GM15510 (cell line): Measurements from ENCODE around the gene ABLIM1.

Source experiments
- POLR2A ChIP-seq: IDR thresholded peaks from 3 replicates; pipeline ENCODE4 v1.6.1; 2011; ENCODE audit warnings: borderline replicate concordance; ENCODE audit not compliant: insufficient read length; ENCODE audit errors: extremely low read depth

Gene ABLIM1

DNA sequence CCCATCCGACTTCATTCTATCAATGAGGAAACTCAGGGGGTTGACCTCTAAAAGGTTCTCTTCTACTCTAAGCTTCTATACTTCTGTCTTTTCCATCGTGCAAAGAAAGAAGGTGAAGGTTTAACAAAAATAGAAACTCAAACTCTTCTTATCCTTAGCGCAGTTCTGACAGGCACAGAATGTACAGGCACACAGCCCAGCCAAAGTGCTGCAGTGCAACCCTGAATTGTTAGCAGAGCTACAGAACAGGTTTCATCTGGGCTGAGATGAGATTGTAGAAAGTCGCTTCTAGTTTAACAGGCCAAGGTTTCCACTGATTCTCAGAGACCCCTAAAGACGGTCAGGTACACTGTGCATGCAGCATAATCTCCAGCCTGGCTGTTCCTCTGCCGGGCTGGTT is 174.5 kb downstream of the ABLIM1 start:
- TF ChIP-seq POLR2A, result no peak

DNA sequence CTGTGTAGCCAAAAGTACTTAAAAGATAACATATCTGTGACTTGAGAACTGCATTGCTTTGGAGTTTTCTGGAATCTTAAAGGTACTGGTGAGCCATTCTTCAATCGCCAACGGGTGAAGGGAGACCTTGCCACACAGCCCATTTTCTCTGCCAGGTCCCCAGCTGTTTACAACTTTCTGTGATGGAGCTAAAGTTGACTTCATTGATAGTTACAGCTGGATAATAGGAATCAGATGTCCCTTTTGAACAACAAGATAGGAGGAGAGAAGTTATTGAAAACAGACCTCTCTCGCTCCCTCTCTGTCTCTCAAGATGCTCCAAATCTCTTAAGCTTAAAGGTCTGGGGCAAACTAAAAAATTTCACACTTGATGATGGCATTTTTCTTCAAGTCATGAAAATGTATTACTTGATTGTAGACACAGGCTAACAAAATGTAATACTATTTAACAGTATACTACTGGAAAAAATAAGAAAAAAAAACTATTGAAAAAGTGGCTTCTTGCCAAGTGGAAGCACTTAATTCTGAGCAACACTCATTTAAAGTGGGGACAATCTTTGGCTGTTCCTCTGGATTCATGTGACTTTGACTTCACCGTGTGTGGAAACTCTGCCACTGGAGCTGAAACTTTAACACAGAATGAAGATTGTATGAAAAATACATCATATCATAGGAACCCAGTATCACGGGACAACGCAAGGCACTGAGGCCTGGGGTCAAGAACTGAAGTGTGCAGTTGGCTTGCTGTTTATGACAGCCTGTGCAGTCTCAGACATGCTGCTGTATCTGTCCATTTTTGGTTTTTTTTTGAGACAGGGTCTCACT is 175.4 kb downstream of the ABLIM1 start:
- TF ChIP-seq POLR2A, result no peak

DNA sequence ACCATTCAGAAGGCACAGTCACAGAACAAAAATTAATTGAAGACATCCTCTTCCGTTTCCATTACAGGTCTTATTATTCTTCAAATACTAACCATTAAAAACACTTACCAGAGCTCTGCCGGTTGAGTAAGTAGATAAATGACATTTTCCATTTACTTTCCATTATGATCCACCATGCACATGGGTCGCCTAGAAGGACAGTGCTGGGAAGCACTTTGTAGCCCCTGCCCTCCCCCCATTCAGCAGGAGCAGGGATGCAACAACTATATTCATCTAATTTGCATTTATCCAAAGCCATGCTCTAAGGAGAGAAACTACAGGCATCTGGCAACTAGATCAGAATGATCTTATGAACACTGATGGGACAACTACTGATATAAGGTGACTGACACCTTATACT is 177.0 kb downstream of the ABLIM1 start:
- no peak for TF ChIP-seq POLR2A

DNA sequence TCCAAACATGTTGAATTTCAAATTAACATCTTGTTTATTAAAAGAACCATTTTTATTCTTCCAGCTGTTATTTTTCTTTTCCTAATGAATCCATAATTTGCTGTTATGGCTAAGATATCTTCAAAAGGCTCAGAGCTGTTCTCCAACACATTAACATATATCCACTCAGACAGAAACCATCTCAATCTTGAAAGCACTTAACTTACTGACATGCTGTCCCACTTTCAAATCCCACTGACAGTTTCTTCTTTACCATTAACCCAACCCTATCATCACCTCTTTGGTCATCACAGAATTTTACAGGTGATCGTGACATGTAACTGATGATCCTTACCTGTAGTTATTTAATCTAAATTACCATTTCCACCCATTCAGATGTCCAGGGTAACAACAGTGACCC is 178.2 kb downstream of the ABLIM1 start:
- no peak for TF ChIP-seq POLR2A

DNA sequence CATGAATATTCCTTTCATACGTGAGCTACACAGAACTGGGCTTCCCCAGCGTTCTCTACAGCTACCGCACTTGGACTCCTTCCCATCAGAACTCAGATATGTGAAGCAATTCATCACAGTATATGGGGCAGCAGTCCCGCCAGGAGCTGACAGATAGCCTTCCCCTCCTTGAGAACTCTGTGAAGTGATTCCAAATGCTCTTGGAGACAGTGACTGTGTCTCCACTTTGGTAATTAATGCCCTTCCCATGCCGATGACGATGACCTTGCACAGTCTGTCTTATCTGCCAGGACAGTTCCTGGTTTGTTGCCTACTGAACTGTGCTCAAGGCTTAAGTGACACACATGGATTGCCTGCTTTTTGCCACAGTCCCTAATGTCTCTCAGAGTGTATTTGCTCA is 178.8 kb downstream of the ABLIM1 start:
- no peak for TF ChIP-seq POLR2A

DNA sequence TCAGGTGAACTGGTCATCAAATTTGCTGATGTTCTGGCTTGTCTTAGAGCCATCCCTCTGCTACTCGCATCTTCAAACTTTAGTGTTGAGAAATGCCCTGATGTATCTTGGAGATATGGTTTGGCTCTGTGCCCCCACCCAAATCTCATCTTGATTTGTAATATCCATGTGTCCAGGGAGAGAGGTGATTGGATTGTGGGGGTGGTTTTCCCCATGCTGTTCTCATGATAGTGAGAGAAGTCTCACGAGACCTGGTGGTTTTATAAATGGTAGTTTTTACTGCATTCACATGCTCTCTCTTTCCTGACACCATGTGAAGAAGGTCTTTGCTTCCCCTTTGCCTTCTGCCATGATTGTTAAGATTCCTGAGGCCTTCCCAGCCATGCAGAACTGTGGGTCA is 179.8 kb downstream of the ABLIM1 start:
- TF ChIP-seq POLR2A, result no peak

DNA sequence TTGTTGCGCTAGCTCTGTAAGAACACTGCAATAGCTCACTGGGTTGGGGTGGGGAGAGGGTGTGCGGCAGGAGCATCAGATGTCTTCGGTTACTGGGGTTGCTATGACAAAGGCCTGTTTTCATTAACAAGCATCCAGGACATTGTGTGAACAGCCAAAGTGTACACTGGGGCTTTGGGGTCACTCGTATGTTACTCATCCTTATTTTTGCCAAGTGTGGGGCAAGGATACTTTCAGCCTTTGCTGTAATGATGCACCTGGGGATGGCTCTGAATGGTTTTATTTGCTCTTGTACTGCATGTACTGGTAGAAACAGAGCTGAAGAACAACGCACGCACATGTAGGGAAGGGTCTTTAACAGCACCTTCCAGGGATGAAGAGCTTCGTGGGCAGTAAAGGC is 180.8 kb downstream of the ABLIM1 start:
- no peak for TF ChIP-seq POLR2A

DNA sequence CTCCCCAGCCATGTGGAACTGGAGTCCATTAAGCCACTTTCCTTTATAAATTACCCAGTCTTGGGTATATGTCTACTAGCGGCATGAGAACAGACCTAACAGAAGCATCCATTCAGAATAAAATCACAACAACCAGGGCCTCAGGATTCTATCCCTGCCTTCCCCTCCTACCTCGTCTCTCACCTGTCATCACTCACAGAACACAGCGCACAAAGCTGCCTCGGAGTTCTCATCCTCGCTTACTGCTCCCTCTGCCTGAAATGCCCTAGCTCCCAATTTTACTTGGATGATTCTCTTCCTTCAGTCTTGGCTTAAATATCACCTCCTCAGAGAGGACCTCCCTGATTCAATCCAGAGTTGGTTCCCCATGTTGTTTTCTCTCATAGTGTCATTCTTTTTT is 183.1 kb downstream of the ABLIM1 start:
- TF ChIP-seq POLR2A, result no peak

DNA sequence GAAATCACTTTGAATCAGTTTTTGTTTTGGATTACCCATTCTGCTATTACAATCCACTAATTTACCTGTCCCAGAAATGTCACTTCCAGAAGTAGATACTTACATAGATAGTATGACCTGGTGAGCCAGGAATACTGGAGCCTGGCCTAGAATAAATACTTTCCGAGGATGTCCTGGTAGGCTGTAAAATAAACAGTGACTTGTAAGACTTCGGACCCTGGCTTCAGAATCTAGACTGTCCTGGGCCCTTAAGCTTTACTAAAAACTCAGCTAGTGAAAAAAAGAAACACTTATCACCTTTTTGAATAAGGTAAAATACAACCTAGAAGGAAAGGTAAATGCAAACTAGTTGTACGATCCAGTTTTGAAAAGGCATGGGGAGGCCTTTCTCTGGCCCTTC is 184.3 kb downstream of the ABLIM1 start:
- no peak for TF ChIP-seq POLR2A

DNA sequence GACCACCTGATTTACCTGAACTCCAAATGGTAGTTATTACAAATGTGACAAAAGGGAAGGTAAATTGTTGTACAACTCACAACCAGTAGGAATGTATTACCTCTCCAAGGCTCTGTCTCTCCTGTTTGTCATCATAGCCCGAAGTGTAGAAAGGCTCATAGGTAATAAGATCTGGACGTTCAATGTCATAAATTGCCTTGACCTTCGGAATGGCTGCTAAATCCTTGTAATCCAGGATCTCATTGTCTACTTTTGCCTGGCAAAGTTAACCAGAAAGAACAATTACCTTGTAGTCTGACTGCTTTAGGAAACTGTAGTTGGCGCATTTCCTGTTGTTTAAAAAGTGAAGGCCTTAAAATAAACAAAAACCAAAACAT is 185.2 kb downstream of the ABLIM1 start:
- no peak for TF ChIP-seq POLR2A

DNA sequence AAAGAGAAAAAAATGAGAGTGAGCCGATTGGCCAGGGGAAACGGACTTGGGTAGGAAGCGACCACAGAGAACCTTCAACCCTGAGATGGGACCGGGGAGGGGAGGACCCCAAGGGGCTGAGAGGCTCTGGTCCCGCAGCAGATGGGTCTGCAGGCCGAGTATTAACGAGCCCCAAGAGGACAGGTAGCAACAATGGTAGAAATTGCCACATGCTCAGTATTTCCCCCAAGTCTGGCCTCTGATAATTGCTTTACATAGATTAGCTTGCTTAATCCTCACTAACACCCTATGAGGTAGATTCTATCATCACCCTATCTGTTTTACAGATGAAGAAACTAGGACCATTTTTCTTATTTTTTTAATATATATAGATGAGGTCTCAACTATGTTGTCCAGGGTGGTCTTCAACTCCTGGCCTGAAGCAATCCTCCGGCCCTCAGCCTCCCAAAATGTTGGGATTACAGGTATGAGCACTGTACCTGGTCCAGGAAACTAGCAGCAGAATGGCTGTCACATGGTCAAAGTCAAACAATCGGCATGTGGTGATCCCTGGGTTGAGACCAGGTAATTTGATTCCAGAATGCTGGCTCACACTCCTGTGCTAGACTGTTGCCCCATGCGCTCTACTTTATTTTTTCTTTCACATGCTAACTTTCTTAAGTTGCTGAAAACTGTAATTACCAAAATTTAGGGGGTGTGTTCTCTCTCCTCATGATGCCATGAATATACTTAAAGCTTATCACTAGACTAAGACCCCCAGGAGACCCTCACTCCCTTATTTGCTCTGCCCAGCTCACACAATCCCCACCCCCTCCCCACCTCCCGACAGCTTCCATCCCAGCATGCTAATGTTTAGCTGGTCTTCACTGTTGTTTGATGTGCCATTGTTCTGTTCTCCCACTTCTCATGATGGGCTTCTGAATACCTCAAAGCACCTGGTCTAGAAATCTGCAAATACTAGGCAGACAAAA is 185.9 kb downstream of the ABLIM1 start:
- no peak for TF ChIP-seq POLR2A

DNA sequence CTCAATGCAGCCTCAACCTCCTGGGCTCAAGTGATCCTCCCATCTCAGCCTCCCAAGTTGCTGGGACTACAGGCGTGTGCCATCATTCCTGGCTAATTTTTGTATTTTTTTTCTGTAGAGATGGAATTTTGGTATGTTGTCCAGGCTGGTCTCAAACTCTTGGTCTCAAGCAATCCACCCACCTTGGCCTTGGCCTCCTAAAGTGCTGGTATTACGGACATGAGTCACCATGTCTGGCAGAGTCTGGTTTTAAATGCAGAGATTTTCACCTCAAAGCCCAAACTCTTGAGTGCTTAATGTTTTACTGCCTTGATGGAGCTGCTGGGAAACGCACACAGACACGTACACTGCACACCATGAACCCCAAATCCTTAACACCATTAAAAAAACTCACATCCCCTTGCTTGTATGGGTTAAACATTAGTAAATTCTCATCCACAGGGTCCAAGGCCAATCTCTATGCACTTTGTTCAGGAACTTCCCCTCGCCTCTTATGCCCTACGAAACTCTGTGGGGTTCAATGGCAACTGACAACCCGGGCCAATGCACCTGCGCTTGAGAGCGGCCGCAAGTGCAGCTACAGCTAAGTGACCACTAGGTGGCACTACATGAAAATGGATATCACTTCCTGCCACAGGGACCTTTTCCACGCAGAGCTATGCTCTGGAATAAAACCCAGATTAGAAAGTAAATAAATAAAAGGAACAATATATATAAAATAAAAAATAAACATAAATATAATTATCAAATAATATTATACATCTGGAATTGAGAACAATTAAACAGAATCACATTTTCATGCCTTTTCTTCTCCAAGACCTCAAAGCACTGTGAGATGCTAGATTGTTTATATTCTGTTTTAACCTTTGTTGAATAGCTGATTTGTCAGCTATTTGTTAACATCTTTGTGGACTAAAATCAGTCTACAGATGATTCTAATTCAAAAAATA is 186.8 kb downstream of the ABLIM1 start:
- TF ChIP-seq POLR2A, result no peak

DNA sequence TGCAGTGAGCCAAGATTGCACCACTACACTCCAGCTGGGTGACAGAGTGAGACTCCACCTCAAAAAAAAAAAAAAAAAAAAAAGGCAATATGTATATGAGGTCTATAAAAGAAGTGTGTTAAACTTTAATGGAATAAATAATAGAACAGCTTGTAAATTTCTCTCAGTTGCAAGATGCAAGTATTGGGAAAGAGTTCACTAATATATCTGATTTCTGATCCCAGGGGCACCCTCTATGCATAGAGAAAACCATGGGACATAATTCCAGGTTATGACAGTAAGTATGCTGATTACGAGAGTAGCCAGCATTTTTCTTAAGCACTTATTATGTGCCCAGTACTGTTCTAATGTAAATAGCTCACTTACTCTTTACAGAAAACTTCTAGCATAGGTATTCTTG is 187.7 kb downstream of the ABLIM1 start:
- no peak for TF ChIP-seq POLR2A

DNA sequence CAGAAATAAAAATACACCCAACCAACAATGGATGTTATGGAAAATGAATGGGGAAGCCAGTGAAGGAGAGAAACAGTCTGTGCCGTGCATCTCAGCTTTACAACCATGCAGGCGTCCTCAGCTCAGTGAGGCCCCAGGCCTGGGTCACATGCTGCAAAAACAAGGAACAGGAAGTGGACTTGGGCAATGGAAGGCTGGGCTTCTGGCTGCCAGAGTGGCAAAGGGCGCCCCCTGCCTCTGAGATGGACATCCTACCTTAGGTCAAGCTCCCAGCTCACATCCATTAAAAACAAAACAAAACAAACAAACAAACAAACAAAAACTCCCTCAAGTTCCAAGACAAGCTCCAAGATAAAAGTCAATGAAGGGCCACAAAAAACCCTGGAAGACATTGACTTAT is 199.1 kb downstream of the ABLIM1 start:
- no peak for TF ChIP-seq POLR2A
